GM12875 (cell line): ENCODE data around the gene GOLGA6L7.

Source experiments
- H3K4me3 ChIP-seq: one replicate; pipeline ENCODE4 v1.5.1; 2011; ENCODE audit warnings: low read depth, low read length, control low read depth
- TF ChIP-seq, protein P1 (sequence below): IDR thresholded peaks from 2 replicates; pipeline ENCODE4 v1.5.1; 2011; ENCODE audit warnings: low read depth, mild to moderate bottlenecking, control low read depth, inconsistent platforms, low read length, moderate library complexity, borderline replicate concordance; ENCODE audit not compliant: insufficient read depth

GOLGA6L7 gene

DNA sequence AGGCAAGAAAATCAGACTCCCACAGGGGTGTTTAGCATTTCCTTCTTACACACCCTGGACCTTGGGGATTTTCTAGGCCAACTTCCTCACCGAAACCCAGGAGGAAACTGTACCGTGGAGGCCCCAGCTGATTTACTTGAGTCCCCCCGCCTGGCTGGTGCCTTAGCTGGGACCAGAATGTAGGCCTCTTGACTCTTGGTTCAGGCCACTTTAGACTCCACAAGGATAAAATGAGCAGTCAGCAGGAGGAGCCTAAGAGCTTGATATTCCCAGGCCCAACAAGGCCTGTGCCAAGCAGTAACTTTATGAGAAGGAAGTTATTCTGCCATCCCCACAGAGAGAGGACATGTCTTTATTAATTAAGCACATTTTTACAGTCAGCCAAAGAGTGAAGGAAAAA is 32.7 kb upstream of the GOLGA6L7 start:
- TF ChIP-seq, protein P1, sequence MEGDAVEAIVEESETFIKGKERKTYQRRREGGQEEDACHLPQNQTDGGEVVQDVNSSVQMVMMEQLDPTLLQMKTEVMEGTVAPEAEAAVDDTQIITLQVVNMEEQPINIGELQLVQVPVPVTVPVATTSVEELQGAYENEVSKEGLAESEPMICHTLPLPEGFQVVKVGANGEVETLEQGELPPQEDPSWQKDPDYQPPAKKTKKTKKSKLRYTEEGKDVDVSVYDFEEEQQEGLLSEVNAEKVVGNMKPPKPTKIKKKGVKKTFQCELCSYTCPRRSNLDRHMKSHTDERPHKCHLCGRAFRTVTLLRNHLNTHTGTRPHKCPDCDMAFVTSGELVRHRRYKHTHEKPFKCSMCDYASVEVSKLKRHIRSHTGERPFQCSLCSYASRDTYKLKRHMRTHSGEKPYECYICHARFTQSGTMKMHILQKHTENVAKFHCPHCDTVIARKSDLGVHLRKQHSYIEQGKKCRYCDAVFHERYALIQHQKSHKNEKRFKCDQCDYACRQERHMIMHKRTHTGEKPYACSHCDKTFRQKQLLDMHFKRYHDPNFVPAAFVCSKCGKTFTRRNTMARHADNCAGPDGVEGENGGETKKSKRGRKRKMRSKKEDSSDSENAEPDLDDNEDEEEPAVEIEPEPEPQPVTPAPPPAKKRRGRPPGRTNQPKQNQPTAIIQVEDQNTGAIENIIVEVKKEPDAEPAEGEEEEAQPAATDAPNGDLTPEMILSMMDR, result no peak
- no peak overlapping the region for H3K4me3 ChIP-seq

- H3K4me3 ChIP-seq, result no peak overlapping the region
- TF ChIP-seq, protein P1, result no peak
These were observed 32.2 kb upstream of the GOLGA6L7 start for GRCh38 chr15:28880680-28881079.

- TF ChIP-seq, protein P1, result no peak
- H3K4me3 ChIP-seq, result no peak overlapping the region
These were observed 31.1 kb upstream of the GOLGA6L7 start for GRCh38 chr15:28879551-28879950.

DNA sequence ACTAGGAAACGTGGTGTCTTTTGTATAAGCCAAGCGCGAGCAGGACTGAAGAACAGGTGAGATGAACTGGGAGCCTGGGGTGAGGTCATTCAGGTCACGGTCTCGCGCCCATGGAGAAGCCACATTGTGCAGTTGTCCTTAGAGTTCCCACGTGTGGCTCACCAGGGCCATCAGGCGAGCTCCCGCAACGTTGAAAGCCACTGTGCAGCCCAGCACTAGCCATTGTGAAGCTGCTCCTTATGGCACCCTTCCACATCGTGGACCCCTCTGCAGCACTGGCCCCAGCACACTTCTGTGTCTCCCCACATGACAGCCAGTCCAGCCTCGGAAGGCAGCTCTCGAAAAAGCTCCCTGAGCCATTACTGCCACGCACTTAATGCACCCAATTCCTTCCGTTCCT is 29.8 kb upstream of the GOLGA6L7 start:
- no peak overlapping the region for H3K4me3 ChIP-seq

GRCh38 chr15:28876845-28877185 is 28.4 kb upstream of the GOLGA6L7 start:
- no peak overlapping the region for H3K4me3 ChIP-seq
- TF ChIP-seq, protein P1, result no peak

More for the DNA sequence above, 29.8 kb upstream of the GOLGA6L7 start:
- TF ChIP-seq, protein P1, result no peak

GRCh38 chr15:28876131-28876844 is 27.8 kb upstream of the GOLGA6L7 start:
- TF ChIP-seq, protein P1, result no peak
- no peak overlapping the region for H3K4me3 ChIP-seq

GRCh38 chr15:28875461-28876000 is 27.1 kb upstream of the GOLGA6L7 start:
- TF ChIP-seq, protein P1, result no peak
- H3K4me3 ChIP-seq, result no peak overlapping the region
